ENCODE measurements around the gene PLSCR4. TPM values are rescaled to one million over a fixed set of nuclear protein-coding genes. Genes with fewer than 3 reads are reported as not detected.

Gene PLSCR4
- total RNA-seq, 2 experiments from 2014 or later = not detected

GRCh38 chr3:146200461-146201220, 50.3 kb downstream of the PLSCR4 start:
- Histone ChIP-seq H3K4me3 (ENCODE audit: low read depth, low read length, poor library complexity, severe bottlenecking) (no peak overlapping the region), H3K9me3 (ENCODE audit: low read length) (no peaks in the 10 kb centered on the region), H4K20me1 (ENCODE audit: insufficient read depth, low read length) (no peaks in the 10 kb centered on the region), H2AFZ (ENCODE audit: low read length) (no peak overlapping the region), H3K27ac (ENCODE audit: low read depth, low read length, poor library complexity, severe bottlenecking) (no peak overlapping the region), H3K36me3 (ENCODE audit: insufficient read depth, low read length) (no peaks in the 10 kb centered on the region), H3K4me1 (ENCODE audit: insufficient read depth, low read length, poor library complexity, severe bottlenecking) (no peaks in the 10 kb centered on the region), H3K4me2 (ENCODE audit: low read length) (no peak overlapping the region), H3K9me2 (ENCODE audit: insufficient read depth, low read length) (no peaks in the 10 kb centered on the region), H3K79me2 (ENCODE audit: insufficient read depth, low read depth, low read length) (no peaks in the 10 kb centered on the region)
- ChIA-PET CTCF (ENCODE audit: unreplicated experiment) (no interaction called here), POLR2A (interaction anchor here (0.5 to 1.1 kb wide), 3 partner anchors 10 to 673 kb away, joined by 3 to 4 read pairs (median 3); no protein-coding TSS in a partner anchor)
- intact Hi-C loops (cut with micrococcal nuclease; ENCODE audit: unreplicated experiment) = no loop called here
- TF ChIP-seq EZH2phosphoT487 (IDR thresholded peaks at IDR 0.05; ENCODE audit: borderline replicate concordance, low read depth, low read length) (no peak), CTCF (conservative IDR thresholded peaks at IDR 0.05; ENCODE audit: low read length) (no peak)
- BruUV-seq (replicated peaks) = no TSS peak
- DNase-seq (ENCODE audit: low spot score) = no peak

- H2AFZ ChIP-seq (ENCODE audit: low read length) = no peak overlapping the region
- no peaks in the 10 kb centered on the region for H3K4me1 ChIP-seq (ENCODE audit: insufficient read depth, low read length, poor library complexity, severe bottlenecking)
- CTCF ChIA-PET (ENCODE audit: unreplicated experiment) = no interaction called here
- no peaks in the 10 kb centered on the region for H3K9me2 ChIP-seq (ENCODE audit: insufficient read depth, low read length)
- no peak overlapping the region for H3K4me2 ChIP-seq (ENCODE audit: low read length)
- H3K36me3 ChIP-seq (ENCODE audit: insufficient read depth, low read length) = no peaks in the 10 kb centered on the region
- no peaks in the 10 kb centered on the region for H4K20me1 ChIP-seq (ENCODE audit: insufficient read depth, low read length)
- H3K27ac ChIP-seq (ENCODE audit: low read depth, low read length, poor library complexity, severe bottlenecking) = no peak overlapping the region
- H3K79me2 ChIP-seq (ENCODE audit: insufficient read depth, low read depth, low read length) = no peaks in the 10 kb centered on the region
- POLR2A ChIA-PET = interaction anchor here (0.8 kb wide), 1 partner anchor 133 kb away, joined by 3 read pairs; no protein-coding TSS in a partner anchor
- no peak for DNase-seq (ENCODE audit: low spot score)
- H3K9me3 ChIP-seq (ENCODE audit: low read length) = no peaks in the 10 kb centered on the region
- H3K4me3 ChIP-seq (ENCODE audit: low read depth, low read length, poor library complexity, severe bottlenecking) = no peak overlapping the region
- TF ChIP-seq CTCF (conservative IDR thresholded peaks at IDR 0.05; ENCODE audit: low read length) = no peak
- no peak for TF ChIP-seq EZH2phosphoT487 (IDR thresholded peaks at IDR 0.05; ENCODE audit: borderline replicate concordance, low read depth, low read length)
- no TSS peak for BruUV-seq (replicated peaks)
- intact Hi-C loops (cut with micrococcal nuclease; ENCODE audit: unreplicated experiment) = no loop called here
Measured at GRCh38 chr3:146199762-146200161, 51.1 kb downstream of the PLSCR4 start.

- ChIA-PET POLR2A (no interaction called here), CTCF (ENCODE audit: unreplicated experiment) (no interaction called here)
- Histone ChIP-seq H3K36me3 (ENCODE audit: insufficient read depth, low read length) (no peaks in the 10 kb centered on the region), H3K79me2 (ENCODE audit: insufficient read depth, low read depth, low read length) (no peaks in the 10 kb centered on the region), H3K4me1 (ENCODE audit: insufficient read depth, low read length, poor library complexity, severe bottlenecking) (no peaks in the 10 kb centered on the region), H3K4me2 (ENCODE audit: low read length) (no peak overlapping the region), H3K4me3 (ENCODE audit: low read depth, low read length, poor library complexity, severe bottlenecking) (no peak overlapping the region), H3K9me3 (ENCODE audit: low read length) (no peaks in the 10 kb centered on the region), H3K9me2 (ENCODE audit: insufficient read depth, low read length) (no peaks in the 10 kb centered on the region), H4K20me1 (ENCODE audit: insufficient read depth, low read length) (no peaks in the 10 kb centered on the region), H2AFZ (ENCODE audit: low read length) (no peak overlapping the region), H3K27ac (ENCODE audit: low read depth, low read length, poor library complexity, severe bottlenecking) (no peak overlapping the region)
- BruUV-seq (replicated peaks) = no TSS peak
- TF ChIP-seq CTCF (conservative IDR thresholded peaks at IDR 0.05; ENCODE audit: low read length) (no peak), EZH2phosphoT487 (IDR thresholded peaks at IDR 0.05; ENCODE audit: borderline replicate concordance, low read depth, low read length) (no peak)
- no peak for DNase-seq (ENCODE audit: low spot score)
- intact Hi-C loops (cut with micrococcal nuclease; ENCODE audit: unreplicated experiment) = no loop called here
Measured at GRCh38 chr3:146196789-146197188, 54.1 kb downstream of the PLSCR4 start.

Data from OCI-LY7 (cell line).